TTC549 (cell line): ENCODE measurements around the gene PPP1CA.

Experiments used
- FAIRE-seq: peaks from 2 replicates; lab custom pipeline; 2012; peaks lifted over from hg19 to GRCh38; lab: Jason Lieb, UNC

PPP1CA gene

GRCh38 chr11:67382276-67383136 lies 19.2 kb downstream of the PPP1CA start:
- FAIRE-seq: no peak

- no peak for FAIRE-seq
Measured at GRCh38 chr11:67381244-67381972, 20.2 kb downstream of the PPP1CA start.

DNA sequence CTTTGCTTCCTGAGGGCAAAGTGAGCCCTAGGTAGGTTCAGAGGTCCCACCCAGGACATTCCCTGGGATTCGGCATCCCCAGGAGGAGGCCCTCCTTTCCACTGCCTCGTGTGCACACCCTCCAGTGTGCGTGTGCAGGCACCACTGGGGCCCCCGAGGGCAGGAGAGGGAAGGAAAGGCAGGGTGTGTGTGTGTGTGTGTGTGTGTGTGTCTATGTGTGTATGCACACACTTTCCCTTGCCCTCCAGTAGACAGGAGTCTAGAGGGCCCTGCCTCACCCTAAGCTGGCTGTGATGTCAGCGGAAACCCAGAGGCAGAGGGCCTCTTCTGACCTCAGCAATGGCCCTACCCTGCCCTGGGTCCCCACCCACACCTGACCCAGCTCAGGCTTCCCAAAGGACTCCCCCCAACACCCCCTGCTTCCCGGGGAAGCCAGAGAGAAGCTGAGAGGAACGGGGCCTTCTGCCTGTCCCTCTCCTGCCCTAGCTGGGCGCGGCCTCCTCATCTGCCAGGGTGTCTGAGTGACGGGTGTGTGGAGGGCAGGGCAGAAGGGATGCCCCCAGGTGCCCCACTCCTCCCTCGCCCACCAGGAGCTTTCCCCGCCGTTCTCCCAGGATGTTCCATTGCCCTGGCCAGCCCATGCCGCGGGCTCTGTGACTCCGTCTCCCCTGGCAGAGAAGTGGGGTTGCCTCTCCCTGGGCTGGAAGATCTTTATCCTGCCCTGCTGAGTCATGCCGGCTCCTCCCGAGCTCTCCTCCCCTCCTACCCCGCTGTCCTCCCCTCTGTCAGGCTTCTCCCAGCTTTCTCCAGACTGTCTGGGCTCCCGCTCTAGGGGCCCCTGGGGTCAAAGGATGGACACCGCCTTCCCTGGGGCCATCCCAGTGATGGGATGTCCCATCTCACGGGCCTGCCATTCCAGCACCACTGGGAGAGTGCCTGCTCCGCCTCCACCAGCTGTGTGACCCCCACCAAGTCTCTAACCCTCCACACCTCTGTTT lies 22.3 kb downstream of the PPP1CA start:
- FAIRE-seq: no peak

GRCh38 chr11:67378544-67378943 lies 23.1 kb downstream of the PPP1CA start:
- no peak for FAIRE-seq

DNA sequence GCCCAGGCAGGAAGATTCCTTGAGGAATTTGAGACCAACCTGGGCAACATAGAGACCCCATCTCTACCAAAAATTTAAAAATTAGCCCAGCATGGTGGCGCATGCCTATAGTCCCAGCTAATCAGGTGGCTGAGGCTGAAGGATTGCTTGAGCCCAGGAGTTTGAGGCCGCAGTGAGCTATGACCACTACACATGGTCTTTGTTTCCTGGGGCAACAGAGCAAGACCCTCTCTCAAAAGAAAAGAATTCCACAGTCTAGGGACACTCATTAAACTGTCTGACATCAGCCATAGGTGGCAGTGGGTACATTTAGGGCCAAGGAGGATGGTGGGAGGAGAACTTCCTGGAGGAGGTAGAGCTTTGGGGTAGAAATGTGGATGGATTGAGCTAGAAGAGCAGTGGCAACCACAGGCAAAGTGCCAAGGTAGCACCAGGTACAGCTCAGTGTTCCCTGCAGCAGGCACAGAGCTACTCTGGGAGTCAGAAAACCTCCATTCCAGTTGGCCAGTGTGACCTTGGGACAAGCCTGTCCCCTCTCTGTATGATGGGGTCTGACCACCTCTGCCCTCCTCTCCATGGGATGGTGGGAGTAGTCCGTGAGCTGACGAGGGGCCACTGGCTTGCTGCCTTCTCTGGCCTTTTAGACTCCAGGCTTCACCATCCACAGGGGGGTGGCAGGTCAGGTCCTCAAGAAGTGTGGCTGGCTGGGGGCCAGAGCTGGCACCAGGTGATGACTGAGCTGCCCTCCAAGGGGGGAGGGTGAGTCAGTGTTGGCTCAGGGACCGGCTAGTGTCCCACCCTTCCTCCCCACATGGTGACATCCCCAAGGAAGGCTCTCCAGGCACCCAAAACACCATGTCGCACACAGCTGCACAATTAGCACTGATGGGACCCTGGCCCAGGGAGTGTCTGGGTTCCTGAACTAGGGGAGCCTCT lies 24.5 kb downstream of the PPP1CA start:
- FAIRE-seq: no peak

DNA sequence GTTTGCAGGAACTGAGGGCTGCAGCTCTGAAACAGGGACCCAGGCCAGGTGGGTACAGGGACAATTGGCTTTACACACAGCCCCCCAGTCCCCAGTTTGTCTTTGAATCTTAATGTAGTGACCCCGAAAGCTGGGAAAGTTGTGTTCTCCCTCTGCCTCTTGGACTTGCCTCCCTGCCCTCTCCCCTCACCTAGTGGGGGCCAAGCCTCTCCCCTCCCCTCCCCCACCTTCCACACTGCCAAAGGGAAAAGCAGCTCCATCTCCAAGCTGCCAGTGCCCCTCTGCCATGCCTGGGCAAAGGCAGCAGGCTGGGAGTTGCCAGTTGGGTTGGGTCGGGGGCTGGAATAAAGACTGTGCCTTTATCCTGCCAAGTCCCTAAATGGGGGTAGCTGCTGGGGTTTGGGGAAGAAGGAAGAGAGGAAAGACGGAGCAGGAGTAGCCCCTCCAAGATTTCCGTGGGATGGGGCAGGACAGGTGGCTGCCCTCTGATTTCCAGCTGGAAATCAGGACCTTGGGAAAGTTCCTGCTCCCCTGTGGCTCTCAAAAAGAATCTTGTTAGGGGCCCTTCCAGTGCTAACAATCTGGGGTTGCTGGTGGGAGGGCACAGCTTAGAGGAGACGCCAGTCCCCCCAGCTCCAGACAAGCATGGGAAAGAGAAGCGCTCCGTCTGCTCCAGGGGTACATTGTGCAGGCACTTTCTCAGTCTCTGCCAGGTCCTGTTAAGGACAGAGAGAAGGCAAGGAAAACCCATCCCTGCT lies 25.4 kb downstream of the PPP1CA start:
- FAIRE-seq: no peak

DNA sequence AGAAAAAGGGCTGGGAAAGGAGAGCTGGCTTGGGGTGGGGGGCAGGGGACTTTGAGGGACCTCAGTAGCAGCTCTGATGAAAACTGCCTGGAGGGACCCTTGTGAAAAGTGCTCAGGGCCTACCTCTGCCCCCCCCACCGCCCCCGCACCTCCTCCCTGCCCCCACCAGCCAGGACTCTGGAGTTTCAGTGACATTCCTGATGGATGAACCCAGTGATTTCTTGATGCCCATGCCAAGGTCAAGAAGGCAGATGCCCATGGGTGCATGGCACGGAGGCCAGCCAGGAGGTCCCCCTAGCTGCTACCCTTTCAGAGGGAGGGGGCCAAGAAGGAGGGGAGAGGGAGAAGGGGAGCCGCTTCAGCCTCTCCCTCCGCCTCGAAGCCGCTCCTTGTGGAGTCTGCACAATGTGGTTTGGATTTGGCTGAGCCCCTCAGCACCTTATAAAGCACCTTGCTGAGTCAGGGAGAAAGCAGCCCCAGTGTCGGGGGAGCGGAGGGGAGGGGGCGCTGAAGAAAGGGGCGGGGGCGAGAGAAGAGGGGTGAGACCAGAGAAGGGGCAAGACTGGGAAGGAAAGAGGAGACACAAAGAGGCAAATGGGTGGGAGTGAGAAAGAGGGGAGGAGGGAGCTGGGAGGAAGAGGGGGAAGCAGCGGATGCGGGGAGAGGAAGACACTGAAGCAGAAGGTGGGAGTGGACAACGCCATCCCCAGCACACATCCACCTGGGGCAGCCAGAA lies 26.2 kb downstream of the PPP1CA start:
- FAIRE-seq: no peak

DNA sequence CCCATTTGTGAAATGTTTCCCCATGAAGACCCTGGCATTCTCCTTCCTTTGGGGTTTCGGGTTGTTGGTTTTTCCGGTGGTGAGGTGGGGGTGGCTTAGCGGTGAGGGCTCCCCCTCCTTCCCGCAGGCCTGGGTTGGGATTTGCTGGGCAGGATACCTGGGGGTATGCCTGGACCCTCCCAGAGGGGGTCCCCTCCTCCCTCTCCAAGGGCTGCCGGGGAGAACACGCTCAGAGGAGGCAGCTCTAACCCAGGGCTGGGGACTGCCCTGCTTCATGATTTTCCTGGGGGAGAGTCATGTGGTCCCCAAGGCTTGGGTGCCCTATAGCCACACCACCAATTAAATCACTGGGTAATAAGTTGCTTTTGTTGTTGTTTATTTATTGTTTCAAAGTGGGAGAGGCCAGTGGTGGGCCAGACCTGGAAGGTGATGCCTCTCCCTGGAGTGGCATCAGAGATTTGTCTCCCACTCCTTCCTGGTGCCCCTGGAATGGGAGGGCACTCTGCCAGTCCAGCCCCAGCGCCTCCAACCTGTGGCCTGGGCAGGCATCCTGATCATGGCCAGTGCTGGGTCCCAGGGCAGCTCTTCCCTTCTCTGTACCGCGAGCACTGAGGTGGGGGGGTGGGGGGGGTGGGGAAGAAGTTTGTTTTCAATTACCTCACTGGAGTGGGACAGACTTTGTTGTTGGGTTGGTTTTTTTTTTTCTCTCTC lies 26.9 kb downstream of the PPP1CA start:
- no peak for FAIRE-seq

DNA sequence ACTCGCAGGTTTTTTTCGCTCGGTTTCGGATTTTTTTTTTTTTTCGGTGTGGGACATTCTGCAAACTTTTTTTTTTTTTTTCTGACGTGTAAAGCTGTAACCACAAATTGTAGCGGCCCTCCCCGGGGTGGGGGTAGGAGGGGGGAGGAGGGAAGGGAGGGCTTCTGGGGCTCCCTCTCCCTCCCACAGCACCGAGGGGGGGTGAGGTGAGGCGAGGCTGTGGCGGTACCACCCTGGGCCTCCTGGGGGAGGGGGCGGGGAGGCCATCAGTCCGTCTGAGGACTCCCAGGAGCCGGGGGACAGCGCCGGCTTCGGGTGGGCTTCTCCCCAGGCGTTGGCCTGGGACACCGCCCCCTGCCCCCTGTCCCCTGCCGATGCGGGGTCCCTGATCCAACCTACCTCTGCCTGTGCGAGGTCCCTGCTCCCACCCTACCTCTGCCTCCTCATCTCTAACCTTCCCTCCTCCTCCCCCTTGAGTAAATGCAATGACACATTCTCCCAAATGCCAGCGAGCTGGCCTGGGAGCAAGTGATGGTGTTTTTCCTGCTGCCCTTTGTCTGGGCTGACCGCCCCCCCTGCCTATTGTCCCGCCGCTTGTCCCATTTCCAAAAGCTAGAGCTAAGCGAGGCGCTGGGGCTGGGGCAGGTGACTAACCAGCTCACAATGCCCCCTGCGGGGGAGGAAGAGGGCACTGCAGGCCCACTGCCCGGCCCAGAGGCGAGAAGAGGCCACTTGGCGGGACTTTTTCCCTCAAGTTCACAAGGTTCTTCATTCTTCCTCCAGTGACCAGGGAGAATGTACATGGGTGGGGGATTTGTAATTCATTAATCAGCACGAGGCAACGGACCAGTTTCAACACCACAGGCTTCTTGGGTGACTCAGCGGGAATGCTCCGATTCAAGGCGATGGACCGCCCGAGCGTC lies 27.7 kb downstream of the PPP1CA start:
- FAIRE-seq: no peak

GRCh38 chr11:67372993-67373647 lies 28.5 kb downstream of the PPP1CA start, which contains the start of gene CLCF1:
Gene CLCF1, minus strand, starts transcription at chr11:67373598. Its CDS starts 59 bp downstream, at chr11:67373539.
- FAIRE-seq: no peak

DNA sequence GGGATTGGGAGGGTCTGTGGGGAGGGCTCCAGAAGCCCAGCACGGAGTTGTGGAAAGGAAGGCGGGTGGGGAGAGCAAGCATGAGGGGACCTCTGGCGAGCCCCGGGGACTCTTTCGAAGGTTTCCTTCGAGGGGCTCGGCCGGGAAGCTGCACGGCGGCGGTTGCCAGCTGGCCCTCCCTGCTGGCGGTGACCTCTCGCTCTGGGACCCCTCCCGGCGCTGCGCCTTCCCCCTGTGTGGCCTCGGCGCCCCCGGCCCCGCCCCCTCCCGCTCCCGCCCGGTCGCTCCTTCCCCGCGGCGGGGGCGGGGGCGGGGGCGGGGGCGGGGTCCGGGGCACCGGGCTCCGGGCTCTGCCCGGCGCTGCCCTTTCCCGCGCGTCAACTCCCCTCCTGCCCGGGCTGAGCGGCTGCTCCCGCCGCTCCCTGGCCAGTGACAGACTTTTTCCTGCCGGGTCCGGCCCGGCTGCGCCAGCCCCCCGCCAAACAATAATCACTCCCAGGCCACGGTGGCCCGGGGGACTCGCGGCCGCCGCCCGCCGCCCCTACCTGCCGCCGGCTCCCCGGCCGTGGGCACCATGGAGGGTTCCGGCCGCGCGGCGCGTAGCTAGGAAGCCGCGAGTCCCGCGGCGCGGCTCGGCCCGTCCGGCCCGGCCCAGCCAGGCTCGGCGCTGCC lies 29.2 kb downstream of the PPP1CA start:
- FAIRE-seq: no peak

GRCh38 chr11:67371911-67372320 lies 29.7 kb downstream of the PPP1CA start:
- no peak for FAIRE-seq

DNA sequence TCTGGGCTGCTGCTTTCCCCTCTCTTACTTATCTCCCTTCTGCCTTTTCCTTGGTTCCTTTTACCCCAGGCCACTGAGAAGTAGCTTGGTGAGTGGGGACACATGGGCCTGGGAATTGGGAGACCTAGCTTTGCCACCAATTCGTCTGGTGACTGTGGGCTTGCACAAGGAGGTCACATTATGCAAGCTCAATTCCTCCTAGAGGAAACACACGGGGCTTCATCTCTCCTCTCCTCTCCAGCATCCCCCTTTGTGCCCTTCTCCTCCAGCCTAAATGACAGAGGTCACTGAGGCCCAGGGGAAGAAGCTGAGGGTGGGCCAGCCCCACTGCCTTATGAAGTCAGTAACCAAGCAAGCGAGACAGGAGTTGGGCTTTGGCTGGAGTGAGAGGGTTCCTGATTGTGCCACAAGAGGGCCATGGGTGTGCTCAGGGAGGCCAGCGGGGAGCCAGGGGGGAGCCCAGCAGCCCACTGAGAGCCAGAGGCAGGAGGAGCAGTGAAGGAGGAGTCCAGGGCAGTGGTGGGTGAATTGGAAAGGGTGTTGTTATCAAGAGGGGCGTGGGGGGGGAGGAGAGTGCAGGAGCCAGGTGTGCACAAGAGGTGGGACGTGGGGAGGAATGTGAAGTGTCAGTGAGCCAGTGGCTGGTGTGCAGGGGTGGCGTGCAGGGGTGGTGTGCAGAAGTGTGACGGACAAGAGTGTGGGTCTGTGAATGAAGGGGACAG lies 30.3 kb downstream of the PPP1CA start:
- no peak for FAIRE-seq

DNA sequence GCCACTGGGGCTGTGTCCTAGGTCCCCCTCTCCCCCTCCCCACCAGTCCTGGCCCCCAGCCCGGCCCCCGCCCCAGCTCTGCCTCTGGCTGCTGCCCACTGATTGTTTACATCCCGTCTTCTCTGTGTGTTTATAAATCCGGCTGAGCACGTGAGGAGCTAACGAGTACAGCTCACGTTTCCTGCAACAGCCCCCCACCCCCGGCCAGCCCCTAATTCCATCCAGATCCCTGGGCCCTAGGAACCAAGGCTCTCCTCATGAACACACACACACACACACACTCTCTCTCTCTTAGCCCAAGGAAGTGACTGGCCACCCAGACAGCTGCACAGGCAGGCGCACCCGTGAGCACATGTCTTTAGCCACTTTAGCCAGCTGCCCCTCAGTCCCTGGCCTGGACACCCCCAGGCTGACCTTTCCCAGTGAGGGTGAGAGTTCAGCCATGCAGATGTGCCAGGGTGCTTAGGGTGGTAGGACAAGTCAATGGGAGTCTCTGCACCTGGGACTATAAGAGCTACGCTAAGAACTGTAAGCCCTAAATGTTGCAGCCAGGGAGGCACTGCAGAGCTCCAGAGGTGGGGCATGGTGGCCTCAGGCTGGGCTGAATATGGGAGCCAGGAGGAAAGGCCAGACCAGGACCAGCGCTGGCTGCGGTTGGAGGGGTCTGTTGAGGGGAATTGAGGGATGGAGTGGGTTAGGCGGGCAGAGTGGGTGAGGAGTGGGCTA lies 31.1 kb downstream of the PPP1CA start:
- no peak for FAIRE-seq

- FAIRE-seq: no peak
Measured at GRCh38 chr11:67369801-67370284, 31.8 kb downstream of the PPP1CA start.
